ENCODE measurements around the gene DSTN.

- TF ChIP-seq CTCF (IDR thresholded peaks at IDR 0.05; ENCODE audit: low read length): no peak
- no peak for TF ChIP-seq EZH2 (IDR thresholded peaks at IDR 0.05; ENCODE audit: borderline replicate concordance, low read length)
Observed at GRCh38 chr20:17569616-17570346, at the start of gene DSTN.
